Measurements from ENCODE around the gene FKBP1A.

The FKBP1A gene

GRCh38 chr20:1360094-1360846, 32.6 kb downstream of the FKBP1A start:
- POLR2A ChIA-PET: no interaction called here
- no peak for TF ChIP-seq ZNF623 (tag by site-specific recombination; IDR thresholded peaks at IDR 0.05)
- no peak for TF ChIP-seq REST (tag by site-specific recombination; IDR thresholded peaks at IDR 0.05)
- no peak for TF ChIP-seq ZNF146 (tag by site-specific recombination; IDR thresholded peaks at IDR 0.05)
- no peak for TF ChIP-seq ZNF335 (tag by site-specific recombination; conservative IDR thresholded peaks at IDR 0.05)
- no peak for TF ChIP-seq PRDM10 (tag by site-specific recombination; IDR thresholded peaks at IDR 0.05)
- no peak for TF ChIP-seq ZNF521 (tag by site-specific recombination; IDR thresholded peaks at IDR 0.05)
- TF ChIP-seq SP7 (tag by site-specific recombination; IDR thresholded peaks at IDR 0.05): no peak
- no peak for TF ChIP-seq SETDB1 (IDR thresholded peaks at IDR 0.05; ENCODE audit: insufficient read length, low read length)
- TF ChIP-seq ZNF560 (tag by site-specific recombination; IDR thresholded peaks at IDR 0.05; ENCODE audit: borderline replicate concordance): no peak
- Histone ChIP-seq H3K27ac (ENCODE audit: extremely low read depth, low read depth, low read length) (no peak overlapping the region), H3K9me3 (ENCODE audit: control insufficient read depth, insufficient read depth, low read depth, low read length) (no peaks in the 10 kb centered on the region), H3K4me1 (ENCODE audit: control insufficient read depth, insufficient read depth, low read length) (no peaks in the 10 kb centered on the region), H3K36me3 (ENCODE audit: control insufficient read depth in 2 of 2, insufficient read depth in 1 of 2, low read length in 2 of 2) (peaks cover 34 to 55% of the 10 kb centered on the region in 2 experiments), H3K4me3 (ENCODE audit: low read depth, low read length) (no peak overlapping the region)
- CTCF ChIA-PET: interaction anchor here (1.7 kb wide), 1 partner anchor 77 kb away, joined by 6 read pairs; no protein-coding TSS in a partner anchor

- Histone ChIP-seq H3K4me1 (ENCODE audit: control insufficient read depth, insufficient read depth, low read length) (no peaks in the 10 kb centered on the region), H3K4me3 (ENCODE audit: low read depth, low read length) (no peak overlapping the region), H3K9me3 (ENCODE audit: control insufficient read depth, insufficient read depth, low read depth, low read length) (no peaks in the 10 kb centered on the region), H3K36me3 (ENCODE audit: control insufficient read depth in 2 of 2, insufficient read depth in 1 of 2, low read length in 2 of 2) (peaks cover 42 to 63% of the 10 kb centered on the region in 2 experiments), H3K27ac (ENCODE audit: extremely low read depth, low read depth, low read length) (no peak overlapping the region)
- CTCF ChIA-PET: interaction anchor here (1.3 kb wide), 1 partner anchor 145 kb away, joined by 3 read pairs; no protein-coding TSS in a partner anchor
- POLR2A ChIA-PET: no interaction called here
- no peak for TF ChIP-seq ZNF658 (tag by site-specific recombination; IDR thresholded peaks at IDR 0.05)
- no peak for TF ChIP-seq OVOL3 (tag by site-specific recombination; IDR thresholded peaks at IDR 0.05)
- no peak for TF ChIP-seq TSHZ1 (tag by site-specific recombination; IDR thresholded peaks at IDR 0.05; ENCODE audit: borderline replicate concordance)
- TF ChIP-seq ZNF248 (tag by site-specific recombination; IDR thresholded peaks at IDR 0.05): no peak
- TF ChIP-seq ZNF426 (tag by site-specific recombination; IDR thresholded peaks at IDR 0.05): no peak
- no peak for TF ChIP-seq GLI2 (tag by site-specific recombination; IDR thresholded peaks at IDR 0.05; ENCODE audit: borderline replicate concordance, low read depth)
- TF ChIP-seq ZNF112 (tag by site-specific recombination; IDR thresholded peaks at IDR 0.05): no peak
- no peak for TF ChIP-seq ZNF394 (tag by site-specific recombination; IDR thresholded peaks at IDR 0.05; ENCODE audit: borderline replicate concordance)
- no peak for TF ChIP-seq PRDM4 (tag by site-specific recombination; IDR thresholded peaks at IDR 0.05)
- no peak for TF ChIP-seq YY1 (tag by site-specific recombination; IDR thresholded peaks at IDR 0.05)
- TF ChIP-seq ZNF629 (tag by site-specific recombination; IDR thresholded peaks at IDR 0.05): no peak
These were observed 34.8 kb downstream of the FKBP1A start for GRCh38 chr20:1357921-1358671.
